Cardiac muscle cell (in vitro differentiated cells and primary cell): ENCODE results near the gene CORO1C. TPM values are rescaled to one million over a fixed set of nuclear protein-coding genes. Genes with fewer than 3 reads are reported as not detected.
A peak's percentile ranks its signal among the peaks of the same experiment; 100 is the strongest.

Source experiments
- DNase-seq, 2 donors: peaks; one replicate each; pipeline versions ENCODE4 v3.0.0 to v3.0.0-alpha.2; 2010 to 2017; ENCODE audit warnings: low read depth in 1 of 2, low spot score in 1 of 2
- H3K27ac ChIP-seq: fragments of 200-600 bp; sonication (generic); 2 replicates; pipeline ENCODE4 v1.5.1; 2016
- H3K27me3 ChIP-seq: fragments of 200-600 bp; sonication (generic); 2 replicates; pipeline ENCODE4 v1.6.0; 2016; ENCODE audit warnings: control low read depth
- H3K36me3 ChIP-seq: fragments of 200-600 bp; sonication (generic); 2 replicates; pipeline ENCODE4 v1.5.1; 2016; ENCODE audit warnings: control low read depth
- H3K4me1 ChIP-seq: fragments of 200-600 bp; sonication (generic); 2 replicates; pipeline ENCODE4 v1.8.1; 2017; ENCODE audit warnings: low read depth, mild to moderate bottlenecking, mixed run types
- H3K4me3 ChIP-seq: fragments of 200-600 bp; sonication (generic); 2 replicates; pipeline ENCODE4 v1.5.1; 2016; ENCODE audit warnings: mild to moderate bottlenecking
- H3K9me3 ChIP-seq: fragments of 200-600 bp; sonication (generic); 2 replicates; pipeline ENCODE4 v1.5.1; 2017; ENCODE audit warnings: low read depth, mild to moderate bottlenecking, control low read depth
- CTCF ChIP-seq: IDR thresholded peaks from 2 replicates; pipeline ENCODE4 v1.5.1; 2012; ENCODE audit warnings: low read depth, mild to moderate bottlenecking, low read length
- polyA plus RNA-seq: library from polyadenylated mRNA; unstranded; fragments of >200 nt; fragmentation: Nextera tagmentation; extraction: Ambion mirVana; gene quantifications from 2 replicates; pipeline ENCODE4 v1.2.1, GENCODE V29; 2016
- total RNA-seq: library from RNA; depleted of rRNA; stranded (reverse); fragments of >200 nt; gene quantifications from 2 replicates; pipeline ENCODE4 v1.2.3, GENCODE V29; 2016

Gene CORO1C
- total and polyA plus RNA-seq, 2 experiments from 2014 or later, result 65.4 to 72.5 TPM

- Histone ChIP-seq H3K4me3 (no peak overlapping the region), H3K4me1 (peaks cover 23% of the 10 kb centered on the region), H3K27me3 (no peaks in the 10 kb centered on the region), H3K27ac (no peak overlapping the region), H3K9me3 (no peaks in the 10 kb centered on the region), H3K36me3 (no peaks in the 10 kb centered on the region)
- TF ChIP-seq CTCF, result no peak
- no peak for DNase-seq
These were observed 10.4 kb downstream of the CORO1C start for GRCh38 chr12:108720757-108721514.

- no peaks in the 10 kb centered on the region for H3K9me3 ChIP-seq
- H3K4me1 ChIP-seq, result peaks cover 16% of the 10 kb centered on the region
- no peak for TF ChIP-seq CTCF
- H3K36me3 ChIP-seq, result no peaks in the 10 kb centered on the region
- H3K4me3 ChIP-seq, result no peak overlapping the region
- H3K27me3 ChIP-seq, result no peaks in the 10 kb centered on the region
- DNase-seq, result no peak
- peak overlapping the region; percentile 8 for H3K27ac ChIP-seq
These were observed 14.1 kb downstream of the CORO1C start for GRCh38 chr12:108717243-108717642.

- no peaks in the 10 kb centered on the region for H3K36me3 ChIP-seq
- DNase-seq, result no peak
- no peaks in the 10 kb centered on the region for H3K27me3 ChIP-seq
- no peaks in the 10 kb centered on the region for H3K9me3 ChIP-seq
- no peak overlapping the region for H3K27ac ChIP-seq
- no peak for TF ChIP-seq CTCF
- H3K4me1 ChIP-seq, result peaks cover 8% of the 10 kb centered on the region
- H3K4me3 ChIP-seq, result no peak overlapping the region
These were observed 16.5 kb downstream of the CORO1C start for GRCh38 chr12:108714866-108715265.

GRCh38 chr12:108713471-108713870 lies 17.8 kb downstream of the CORO1C start:
- DNase-seq, result no peak
- Histone ChIP-seq H3K27me3 (no peaks in the 10 kb centered on the region), H3K36me3 (no peaks in the 10 kb centered on the region), H3K27ac (peak overlapping the region; percentile 58), H3K4me1 (peaks cover 6% of the 10 kb centered on the region), H3K9me3 (no peaks in the 10 kb centered on the region), H3K4me3 (no peak overlapping the region)
- no peak for TF ChIP-seq CTCF

- Histone ChIP-seq H3K36me3 (no peaks in the 10 kb centered on the region), H3K9me3 (no peaks in the 10 kb centered on the region), H3K4me3 (no peak overlapping the region), H3K4me1 (peaks cover 6% of the 10 kb centered on the region), H3K27me3 (no peaks in the 10 kb centered on the region), H3K27ac (no peak overlapping the region)
- no peak for TF ChIP-seq CTCF
- no peak for DNase-seq
These were observed 18.5 kb downstream of the CORO1C start for GRCh38 chr12:108712925-108713203.
